Measurements from ENCODE around the gene PTPRD.

The PTPRD gene

GRCh38 chr9:8845376-8845775, 1767.4 kb downstream of the PTPRD start:
- Histone ChIP-seq H3K4me2 (ENCODE audit: low read depth, low read length, poor library complexity, severe bottlenecking) (peak overlapping the region; percentile 52), H3K9me2 (replicated peaks; ENCODE audit: low read depth, low read length) (no peaks in the 10 kb centered on the region), H3K79me2 (ENCODE audit: insufficient read depth, low read length) (peaks cover 100% of the 10 kb centered on the region), H3K27me3 (ENCODE audit: insufficient read depth, low read length, poor library complexity, severe bottlenecking) (no peaks in the 10 kb centered on the region), H4K20me1 (ENCODE audit: insufficient read depth, low read length, poor library complexity, severe bottlenecking) (peaks cover 64% of the 10 kb centered on the region), H3K4me1 (ENCODE audit: insufficient read depth, low read length, poor library complexity, severe bottlenecking) (peaks cover 46% of the 10 kb centered on the region), H3K36me3 (ENCODE audit: insufficient read depth, low read length) (peaks cover 14% of the 10 kb centered on the region; the same call in 1 of the 2 replicates), H3K4me3 (ENCODE audit: low read length, poor library complexity, severe bottlenecking) (no peak overlapping the region), H3K9me3 (ENCODE audit: insufficient read depth, low read depth, low read length) (no peaks in the 10 kb centered on the region), H2AFZ (ENCODE audit: low read length) (no peak overlapping the region), H3K9ac (ENCODE audit: low read depth, low read length, poor library complexity, severe bottlenecking) (no peak overlapping the region), H3F3A (ENCODE audit: low read depth) (no peaks in the 10 kb centered on the region)
- TF ChIP-seq EZH2phosphoT487 (IDR thresholded peaks at IDR 0.05; ENCODE audit: borderline replicate concordance), result no peak
- TF ChIP-seq, protein P1, sequence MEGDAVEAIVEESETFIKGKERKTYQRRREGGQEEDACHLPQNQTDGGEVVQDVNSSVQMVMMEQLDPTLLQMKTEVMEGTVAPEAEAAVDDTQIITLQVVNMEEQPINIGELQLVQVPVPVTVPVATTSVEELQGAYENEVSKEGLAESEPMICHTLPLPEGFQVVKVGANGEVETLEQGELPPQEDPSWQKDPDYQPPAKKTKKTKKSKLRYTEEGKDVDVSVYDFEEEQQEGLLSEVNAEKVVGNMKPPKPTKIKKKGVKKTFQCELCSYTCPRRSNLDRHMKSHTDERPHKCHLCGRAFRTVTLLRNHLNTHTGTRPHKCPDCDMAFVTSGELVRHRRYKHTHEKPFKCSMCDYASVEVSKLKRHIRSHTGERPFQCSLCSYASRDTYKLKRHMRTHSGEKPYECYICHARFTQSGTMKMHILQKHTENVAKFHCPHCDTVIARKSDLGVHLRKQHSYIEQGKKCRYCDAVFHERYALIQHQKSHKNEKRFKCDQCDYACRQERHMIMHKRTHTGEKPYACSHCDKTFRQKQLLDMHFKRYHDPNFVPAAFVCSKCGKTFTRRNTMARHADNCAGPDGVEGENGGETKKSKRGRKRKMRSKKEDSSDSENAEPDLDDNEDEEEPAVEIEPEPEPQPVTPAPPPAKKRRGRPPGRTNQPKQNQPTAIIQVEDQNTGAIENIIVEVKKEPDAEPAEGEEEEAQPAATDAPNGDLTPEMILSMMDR (conservative IDR thresholded peaks at IDR 0.05; ENCODE audit: low read length), result no peak

DNA sequence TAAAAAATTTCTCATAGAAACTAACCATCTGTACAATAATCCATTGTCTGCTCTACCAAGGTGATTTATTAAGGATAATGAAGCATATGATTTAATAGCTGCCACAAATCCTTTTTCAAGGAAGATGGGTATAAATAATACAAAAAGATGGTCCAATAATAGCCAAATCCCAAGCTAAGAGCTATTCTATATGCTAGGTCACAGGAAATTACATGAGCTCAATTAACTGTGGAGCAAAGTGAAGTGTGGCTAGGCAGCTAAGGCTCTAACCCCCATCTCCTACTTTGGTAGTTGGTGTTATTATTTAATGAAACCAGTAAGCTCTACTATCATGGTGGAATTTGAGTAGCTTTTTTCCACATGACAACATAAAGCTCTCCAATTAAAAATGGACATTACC, 1768.3 kb downstream of the PTPRD start:
- H3K9me3 ChIP-seq (ENCODE audit: insufficient read depth, low read depth, low read length), result no peaks in the 10 kb centered on the region
- H4K20me1 ChIP-seq (ENCODE audit: insufficient read depth, low read length, poor library complexity, severe bottlenecking), result peaks cover 57% of the 10 kb centered on the region
- peaks cover 38% of the 10 kb centered on the region for H3K4me1 ChIP-seq (ENCODE audit: insufficient read depth, low read length, poor library complexity, severe bottlenecking)
- H3K4me2 ChIP-seq (ENCODE audit: low read depth, low read length, poor library complexity, severe bottlenecking), result peak overlapping the region; percentile 52
- H3K4me3 ChIP-seq (ENCODE audit: low read length, poor library complexity, severe bottlenecking), result peak overlapping the region; percentile 9
- no peak for TF ChIP-seq EZH2phosphoT487 (IDR thresholded peaks at IDR 0.05; ENCODE audit: borderline replicate concordance)
- TF ChIP-seq, protein P1 (conservative IDR thresholded peaks at IDR 0.05; ENCODE audit: low read length), result no peak
- H3K36me3 ChIP-seq (ENCODE audit: insufficient read depth, low read length), result peaks cover 19% of the 10 kb centered on the region; the same call in 1 of the 2 replicates
- H3K27me3 ChIP-seq (ENCODE audit: insufficient read depth, low read length, poor library complexity, severe bottlenecking), result no peaks in the 10 kb centered on the region
- H3K79me2 ChIP-seq (ENCODE audit: insufficient read depth, low read length), result peaks cover 100% of the 10 kb centered on the region
- H3K9me2 ChIP-seq (replicated peaks; ENCODE audit: low read depth, low read length), result no peaks in the 10 kb centered on the region
- H3F3A ChIP-seq (ENCODE audit: low read depth), result no peaks in the 10 kb centered on the region
- H3K9ac ChIP-seq (ENCODE audit: low read depth, low read length, poor library complexity, severe bottlenecking), result no peak overlapping the region
- no peak overlapping the region for H2AFZ ChIP-seq (ENCODE audit: low read length)

DNA sequence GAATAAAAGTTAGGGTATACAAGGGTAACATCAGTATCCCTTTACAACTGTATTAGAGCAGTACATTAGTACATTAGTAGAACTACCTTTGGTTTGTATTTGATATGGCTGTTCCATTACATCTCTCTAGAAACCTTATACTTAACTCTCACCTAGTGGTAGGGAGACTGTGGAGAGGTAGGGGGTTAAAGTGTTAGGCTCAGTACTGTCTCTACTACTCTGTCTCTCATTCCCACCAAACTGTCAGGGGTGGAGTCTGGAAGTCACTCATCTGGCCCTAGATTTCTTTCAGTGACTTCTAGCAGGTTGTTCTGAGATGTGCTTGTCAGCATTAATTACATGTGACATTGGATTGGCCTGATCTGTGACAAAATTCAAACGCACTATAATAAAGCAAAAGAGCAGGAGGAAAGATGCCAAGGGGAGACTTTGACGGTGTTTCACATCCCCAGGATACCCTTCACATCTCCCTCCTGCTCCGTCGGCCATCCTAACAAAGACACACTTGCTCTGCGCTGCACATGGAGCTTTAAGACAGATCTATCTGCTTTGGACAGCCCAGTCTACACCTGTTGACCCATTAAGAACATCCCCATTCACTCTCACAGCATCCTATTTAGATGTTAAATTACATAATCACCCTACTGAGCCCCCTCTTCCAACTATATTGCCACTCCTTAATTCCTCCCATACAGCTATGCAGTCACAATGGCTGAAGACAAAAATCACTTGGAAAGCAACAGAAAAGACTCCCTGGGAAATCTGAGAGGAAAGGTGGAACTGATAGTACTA, 1770.2 kb downstream of the PTPRD start:
- H3K9me2 ChIP-seq (replicated peaks; ENCODE audit: low read depth, low read length), result no peaks in the 10 kb centered on the region
- H3F3A ChIP-seq (ENCODE audit: low read depth), result no peaks in the 10 kb centered on the region
- H3K27me3 ChIP-seq (ENCODE audit: insufficient read depth, low read length, poor library complexity, severe bottlenecking), result no peaks in the 10 kb centered on the region
- peaks cover 56% of the 10 kb centered on the region for H4K20me1 ChIP-seq (ENCODE audit: insufficient read depth, low read length, poor library complexity, severe bottlenecking)
- H3K9ac ChIP-seq (ENCODE audit: low read depth, low read length, poor library complexity, severe bottlenecking), result no peak overlapping the region
- H3K36me3 ChIP-seq (ENCODE audit: insufficient read depth, low read length), result peaks cover 22% of the 10 kb centered on the region; the same call in 1 of the 2 replicates
- peaks cover 98% of the 10 kb centered on the region for H3K79me2 ChIP-seq (ENCODE audit: insufficient read depth, low read length)
- no peak overlapping the region for H2AFZ ChIP-seq (ENCODE audit: low read length)
- peak overlapping the region; percentile 23 for H3K4me2 ChIP-seq (ENCODE audit: low read depth, low read length, poor library complexity, severe bottlenecking)
- no peak overlapping the region for H3K4me3 ChIP-seq (ENCODE audit: low read length, poor library complexity, severe bottlenecking)
- no peak for TF ChIP-seq EZH2phosphoT487 (IDR thresholded peaks at IDR 0.05; ENCODE audit: borderline replicate concordance)
- TF ChIP-seq, protein P1 (conservative IDR thresholded peaks at IDR 0.05; ENCODE audit: low read length), result no peak
- H3K9me3 ChIP-seq (ENCODE audit: insufficient read depth, low read depth, low read length), result no peaks in the 10 kb centered on the region
- peaks cover 37% of the 10 kb centered on the region for H3K4me1 ChIP-seq (ENCODE audit: insufficient read depth, low read length, poor library complexity, severe bottlenecking)

Measured in Loucy (cell line).